B cell (primary cell): ENCODE measurements around the gene ANKRD28. TPM values are rescaled to one million over a fixed set of nuclear protein-coding genes. Genes with fewer than 3 reads are reported as not detected.

Source experiments
- ATAC-seq: fragments of 200-7000 bp; cut with Tn5 transposase; one replicate; pipeline ENCODE4 v1.10.0; 2021; ENCODE audit warnings: low read depth, mild to moderate bottlenecking, moderate number of reproducible peaks, moderate library complexity
- CTCF ChIA-PET: fragments of 350-600 bp; sonication (Branson Sonifier 250); formaldehyde crosslinking; loops from one replicate; lab custom pipeline; 2021; ENCODE audit warnings: antibody characterized with exemption, inconsistent platforms; lab: Charles Lee
- POLR2A ChIA-PET: fragments of 350-600 bp; sonication (Branson Sonifier 250); formaldehyde crosslinking; loops from one replicate; lab custom pipeline; 2021; ENCODE audit warnings: antibody characterized with exemption; lab: Charles Lee
- DNase-seq: peaks from one replicate; pipeline ENCODE4 v3.0.0; 2013
- H2AFZ ChIP-seq: 2 replicates; pipeline ENCODE4 v1.6.1; 2012; ENCODE audit warnings: mild to moderate bottlenecking, low read depth, low read length; ENCODE audit not compliant: insufficient read depth, poor library complexity, severe bottlenecking
- H3K27ac ChIP-seq, 2 donors: 1 replicate in 1 of 2; 2 replicates in 1 of 2; pipeline ENCODE4 v1.5.1; 2012 to 2013; ENCODE audit warnings: low read length in 2 of 2, mild to moderate bottlenecking in 2 of 2, moderate library complexity in 1 of 2
- H3K27me3 ChIP-seq, 4 experiments: fragments of 200-600 bp in 1 of 4; sonication (generic) in 1 of 4; replicated peaks in 1 of 4; 1 replicate in 2 of 4; 2 replicates in 2 of 4; pipeline versions ENCODE4 v1.6.1 to v1.7.0; 2013 to 2016; ENCODE audit warnings: low read length in 3 of 4, mild to moderate bottlenecking in 2 of 4, mixed read lengths in 1 of 4, moderate library complexity in 1 of 4; ENCODE audit not compliant: insufficient read depth in 4 of 4, control insufficient read depth in 3 of 4; ENCODE audit errors: control extremely low read depth in 1 of 4
- H3K36me3 ChIP-seq, 2 experiments: replicated peaks in 1 of 2; 1 replicate in 1 of 2; 2 replicates in 1 of 2; pipeline versions ENCODE4 v1.6.1 to v1.7.1; 2013; ENCODE audit warnings: low read length in 1 of 2; ENCODE audit not compliant: insufficient read depth in 2 of 2, control insufficient read depth in 1 of 2; ENCODE audit errors: control extremely low read depth in 1 of 2, extremely low read depth in 1 of 2
- H3K4me1 ChIP-seq, 2 donors: fragments of 200-600 bp in 1 of 2; sonication (generic) in 1 of 2; 1 replicate in 1 of 2; 2 replicates in 1 of 2; pipeline versions ENCODE4 v1.5.1 to v1.6.1; 2013 to 2017; ENCODE audit warnings: low read length in 2 of 2; ENCODE audit not compliant: control insufficient read depth in 2 of 2, insufficient read depth in 2 of 2
- H3K4me2 ChIP-seq: replicated peaks from 2 replicates; pipeline ENCODE3; 2012; ENCODE audit warnings: mild to moderate bottlenecking, low read depth, low read length; ENCODE audit not compliant: poor library complexity, severe bottlenecking
- H3K4me3 ChIP-seq, 5 experiments: fragments of 200-600 bp in 1 of 5; sonication (generic) in 1 of 5; 1 replicate in 3 of 5; 2 replicates in 2 of 5; pipeline versions ENCODE4 v1.5.1 to v1.7.0; 2011 to 2016; ENCODE audit warnings: low read length in 4 of 5, mild to moderate bottlenecking in 4 of 5, low read depth in 2 of 5, control low read depth in 1 of 5, moderate library complexity in 1 of 5; ENCODE audit not compliant: insufficient read depth in 1 of 5; ENCODE audit errors: control extremely low read depth in 1 of 5, extremely low read depth in 1 of 5
- H3K79me2 ChIP-seq: fragments of 200-600 bp; sonication (generic); one replicate; pipeline ENCODE4 v1.6.0; 2016; ENCODE audit warnings: low read length; ENCODE audit not compliant: control insufficient read depth, insufficient read depth
- H3K9ac ChIP-seq: fragments of 200-600 bp; sonication (generic); 2 replicates; pipeline ENCODE4 v1.6.1; 2017; ENCODE audit warnings: mild to moderate bottlenecking, low read length, moderate library complexity
- H3K9me3 ChIP-seq, 3 donors: one replicate each; pipeline versions ENCODE4 v1.6.1 to v1.7.1; 2013; ENCODE audit warnings: low read length in 2 of 3; ENCODE audit not compliant: control insufficient read depth in 2 of 3, insufficient read depth in 1 of 3; ENCODE audit errors: control extremely low read depth in 1 of 3
- H4K20me1 ChIP-seq: 2 replicates; pipeline ENCODE4 v1.6.0; 2012; ENCODE audit warnings: mild to moderate bottlenecking, low read length; ENCODE audit not compliant: insufficient read depth, control insufficient read depth, poor library complexity, severe bottlenecking
- H3K27ac Mint-ChIP-seq: one replicate; pipeline ENCODE4 v1.8.0; 2021; ENCODE audit warnings: mixed read lengths
- H3K27me3 Mint-ChIP-seq: one replicate; pipeline ENCODE4 v1.8.0; 2021; ENCODE audit warnings: mixed read lengths
- H3K4me1 Mint-ChIP-seq: one replicate; pipeline ENCODE4 v1.8.0; 2021; ENCODE audit warnings: mixed read lengths
- H3K4me3 Mint-ChIP-seq: one replicate; pipeline ENCODE4 v1.8.0; 2021; ENCODE audit warnings: mixed read lengths
- H3K9me3 Mint-ChIP-seq: one replicate; pipeline ENCODE4 v1.8.0; 2022; ENCODE audit warnings: mixed read lengths; ENCODE audit not compliant: insufficient read depth
- CTCF ChIP-seq: fragments of 200-600 bp; IDR thresholded peaks from one replicate; pipeline ENCODE4 v1.8.0; 2022; ENCODE audit warnings: antibody characterized with exemption, mild to moderate bottlenecking
- EZH2 ChIP-seq: IDR thresholded peaks from 2 replicates; pipeline ENCODE4 v1.6.1; 2012; ENCODE audit warnings: borderline replicate concordance, low read depth, mild to moderate bottlenecking, moderate library complexity, low read length; ENCODE audit not compliant: insufficient read depth, poor library complexity, severe bottlenecking
- WGBS: methylation state at CpG from one replicate; pipeline ENCODE4 v1.1.5; 2013; ENCODE audit warnings: missing lambda C conversion rate; ENCODE audit not compliant: insufficient coverage; 5-methylcytosine and 5-hydroxymethylcytosine counted together
- intact Hi-C: fragments of 100-400 bp; cut with micrococcal nuclease; formaldehyde crosslinking; loops from one replicate; pipeline ENCODE4 v1.10.0; 2022
- polyA plus RNA-seq: library from polyadenylated mRNA; depleted of rRNA; stranded (reverse); fragments of >200 nt; gene quantifications from 2 replicates; pipeline ENCODE4 v1.2.3, GENCODE V29; 2012
- total RNA-seq, 2 donors: library from RNA; stranded (reverse); fragments of 120-200 nt in 1 of 2; gene quantifications; 1 replicate in 1 of 2; 2 replicates in 1 of 2; pipeline versions ENCODE4 v1.2.3 to v1.2.4, GENCODE V29; 2013 to 2022

The ANKRD28 gene
- total and polyA plus RNA-seq, 2 donors (not counting 1 experiment from before 2014, with no cell fraction given): 20.7 to 37.4 TPM

- Histone ChIP-seq H3K36me3 (no peaks in the 10 kb centered on the region), H2AFZ (no peak overlapping the region), H3K9ac (no peak overlapping the region), H3K9me3 (no peaks in the 10 kb centered on the region), H3K79me2 (peaks cover 78% of the 10 kb centered on the region), H3K27me3 (no peaks in the 10 kb centered on the region), H3K4me1 (peaks cover 0 to 8% of the 10 kb centered on the region in 2 donors), H4K20me1 (peaks cover 23% of the 10 kb centered on the region), H3K27ac (no peak overlapping the region), H3K4me3 (no peak overlapping the region), H3K4me2 (no peak overlapping the region)
- Mint-ChIP-seq H3K9me3 (no peaks in the 10 kb centered on the region), H3K27ac (no peak overlapping the region), H3K4me3 (no peak overlapping the region), H3K27me3 (no peaks in the 10 kb centered on the region), H3K4me1 (peaks cover 31% of the 10 kb centered on the region)
- CTCF ChIA-PET: interaction anchor here (0.8 kb wide), 1 partner anchor 8 kb away, joined by 3 read pairs; no protein-coding TSS in a partner anchor
- DNase-seq (no peak), ATAC-seq (no peak)
- intact Hi-C loops: loop anchor here (5.0 kb wide), 1 partner anchor 43 kb away; no protein-coding TSS in a partner anchor
- TF ChIP-seq CTCF (no peak), EZH2 (no peak)
- POLR2A ChIA-PET: no interaction called here
These were observed 21.8 kb upstream of the ANKRD28 start for GRCh38 chr3:15819576-15819975.

- H3K4me1 Mint-ChIP-seq: peaks cover 31% of the 10 kb centered on the region
- H3K4me2 ChIP-seq: no peak overlapping the region
- H3K4me3 Mint-ChIP-seq: no peak overlapping the region
- 100% methylated on average over 1 of the region's 2 CpGs for WGBS
- TF ChIP-seq CTCF (no peak), EZH2 (no peak)
- H3K36me3 ChIP-seq: no peaks in the 10 kb centered on the region
- no peaks in the 10 kb centered on the region for H3K27me3 ChIP-seq
- peaks cover 73% of the 10 kb centered on the region for H3K79me2 ChIP-seq
- ChIA-PET POLR2A (no interaction called here), CTCF (no interaction called here)
- H3K9me3 ChIP-seq: no peaks in the 10 kb centered on the region
- no peaks in the 10 kb centered on the region for H3K9me3 Mint-ChIP-seq
- H3K27ac ChIP-seq: no peak overlapping the region
- H2AFZ ChIP-seq: no peak overlapping the region
- H3K4me1 ChIP-seq: peaks cover 0 to 8% of the 10 kb centered on the region in 2 donors
- H3K4me3 ChIP-seq: no peak overlapping the region
- DNase-seq: no peak
- intact Hi-C loops: loop anchor here (5.0 kb wide), 1 partner anchor 43 kb away; no protein-coding TSS in a partner anchor
- no peak for ATAC-seq
- no peak overlapping the region for H3K9ac ChIP-seq
- H4K20me1 ChIP-seq: peaks cover 23% of the 10 kb centered on the region
- H3K27ac Mint-ChIP-seq: no peak overlapping the region
- H3K27me3 Mint-ChIP-seq: no peaks in the 10 kb centered on the region
These were observed 21.3 kb upstream of the ANKRD28 start for GRCh38 chr3:15819043-15819442.
